Measurements from ENCODE around the gene CALN1. TPM values are rescaled to one million over a fixed set of nuclear protein-coding genes. Genes with fewer than 3 reads are reported as not detected.

CALN1 gene
- total and polyA plus RNA-seq, 9 of the 15 experiments (the other 6 are each of a cell fraction or from before 2014, with no cell fraction given) = 1.4 to 7.5 (median 3.3) TPM

DNA sequence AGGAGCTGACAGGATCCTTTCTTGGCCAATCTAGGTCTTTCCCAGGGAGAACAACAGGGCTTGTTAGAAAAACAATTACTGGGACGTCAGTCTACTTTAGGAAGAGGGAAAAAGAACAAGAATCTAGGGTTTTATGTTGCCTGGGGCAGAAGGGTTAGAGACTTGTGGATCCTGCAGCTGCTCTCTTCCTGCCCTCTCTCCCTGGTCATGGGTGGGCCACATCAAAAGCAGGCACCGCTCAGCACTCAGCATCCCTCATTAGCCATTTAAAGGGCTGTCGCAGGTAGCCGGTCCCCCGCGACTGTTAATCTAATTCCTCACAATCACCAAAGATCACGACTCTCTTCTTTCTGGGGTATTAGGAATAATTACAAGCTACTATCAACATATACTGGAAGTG, 631.9 kb downstream of the CALN1 start (continued):
- no peak for TF ChIP-seq CREB5 (CRISPR knock-in tag; IDR thresholded peaks at IDR 0.05)

GRCh38 chr7:71777278-71777677, 634.9 kb downstream of the CALN1 start:
- DNase-seq (ENCODE audit: extremely low read depth in 1 of 4, low spot score in 3 of 4) = no peak
- in situ Hi-C loops (cut with MboI) (no loop called here), intact Hi-C loops (cut with micrococcal nuclease) (loop anchor here (10.0 kb wide), 1 partner anchor 58 kb away; no protein-coding TSS in a partner anchor)
- Histone ChIP-seq H3K4me3 (no peak overlapping the region), H3K27me3 (ENCODE audit: control insufficient read depth in 2 of 2, insufficient read depth in 2 of 2, low read length in 2 of 2) (peaks cover 0 to 11% of the 10 kb centered on the region in 2 experiments; a peak in 2 of 5 replicates), H3K9me3 (replicated peaks; ENCODE audit: control insufficient read depth, insufficient read depth, low read depth, low read length) (no peaks in the 10 kb centered on the region), H2AFZ (ENCODE audit: low read depth, low read length) (no peak overlapping the region), H4K20me1 (replicated peaks; ENCODE audit: control insufficient read depth, insufficient read depth, low read length) (no peaks in the 10 kb centered on the region), H3K79me2 (ENCODE audit: control insufficient read depth, insufficient read depth, low read length) (no peaks in the 10 kb centered on the region), H3K9me1 (ENCODE audit: control insufficient read depth, insufficient read depth, low read length) (no peaks in the 10 kb centered on the region), H3K36me3 (ENCODE audit: control insufficient read depth, insufficient read depth, low read length) (no peaks in the 10 kb centered on the region), H3K4me1 (replicated peaks in 1 of 2; ENCODE audit: control insufficient read depth in 2 of 2, insufficient read depth in 2 of 2, low read length in 2 of 2) (no peaks in the 10 kb centered on the region), H3K4me2 (ENCODE audit: insufficient read depth, low read length) (no peak overlapping the region), H3K9ac (ENCODE audit: insufficient read depth in 1 of 2, low read depth in 2 of 2, low read length in 2 of 2) (no peak overlapping the region), H3K27ac (ENCODE audit: extremely low read depth, low read depth, low read length) (no peak overlapping the region)
- ChIA-PET POLR2A (no interaction called here), CTCF (ENCODE audit: low intra/inter-chr PET ratio) (no interaction called here)
- no TSS peak for BruUV-seq (replicated peaks)
- TF ChIP-seq CGGBP1 (CRISPR knock-in tag; IDR thresholded peaks at IDR 0.05) (no peak), ZNF311 (CRISPR knock-in tag; IDR thresholded peaks at IDR 0.05) (no peak), BCL6 (CRISPR knock-in tag; IDR thresholded peaks at IDR 0.05) (no peak), SP2 (IDR thresholded peaks at IDR 0.05; ENCODE audit: extremely low read depth, low read depth, low read length, poor library complexity, severe bottlenecking) (no peak), HMGXB4 (CRISPR knock-in tag; IDR thresholded peaks at IDR 0.05) (no peak), ZNF511 (CRISPR knock-in tag; IDR thresholded peaks at IDR 0.05) (no peak)
- ATAC-seq = no peak
- FAIRE-seq = no peak
- WGBS (ENCODE audit: insufficient coverage, low coverage, missing lambda C conversion rate) = 2% methylated on average over 8 of the region's 8 CpGs
